Smooth muscle cell (in vitro differentiated cells): ENCODE measurements around the gene DERA. TPM values are rescaled to one million over a fixed set of nuclear protein-coding genes. Genes with fewer than 3 reads are reported as not detected.
A peak's percentile ranks its signal among the peaks of the same experiment; 100 is the strongest.

Source experiments
- DNase-seq: peaks from one replicate; lab custom pipeline; 2025; ENCODE audit not compliant: unreplicated experiment; lab: John Stamatoyannopoulos, UW
- H2AFZ ChIP-seq: fragments of 200-600 bp; sonication (generic); 2 replicates; pipeline ENCODE4 v1.6.0; 2016; ENCODE audit warnings: antibody characterized with exemption, low read depth, mild to moderate bottlenecking
- H3F3A ChIP-seq: fragments of 200-600 bp; sonication (generic); 2 replicates; pipeline ENCODE4 v1.6.0; 2017; ENCODE audit warnings: antibody characterized with exemption, low read depth
- H3K27ac ChIP-seq: fragments of 200-600 bp; sonication (generic); 2 replicates; pipeline ENCODE4 v1.5.1; 2016; ENCODE audit warnings: low read depth, mild to moderate bottlenecking
- H3K27me3 ChIP-seq: fragments of 200-600 bp; sonication (generic); 2 replicates; pipeline ENCODE4 v1.6.1; 2016; ENCODE audit warnings: low read depth, mild to moderate bottlenecking
- H3K36me3 ChIP-seq: fragments of 200-600 bp; sonication (generic); 2 replicates; pipeline ENCODE4 v1.5.1; 2016; ENCODE audit warnings: low read depth
- H3K4me1 ChIP-seq: fragments of 200-600 bp; sonication (generic); 2 replicates; pipeline ENCODE4 v1.5.1; 2016; ENCODE audit warnings: low read depth
- H3K4me2 ChIP-seq: fragments of 200-600 bp; sonication (generic); 2 replicates; pipeline ENCODE4 v1.6.0; 2016; ENCODE audit warnings: mild to moderate bottlenecking
- H3K4me3 ChIP-seq: fragments of 200-600 bp; sonication (generic); 2 replicates; pipeline ENCODE4 v1.5.1; 2016; ENCODE audit warnings: mild to moderate bottlenecking
- H3K79me2 ChIP-seq: fragments of 200-600 bp; sonication (generic); 2 replicates; pipeline ENCODE4 v1.6.0; 2016; ENCODE audit warnings: low read depth, mild to moderate bottlenecking
- H3K9ac ChIP-seq: fragments of 200-600 bp; sonication (generic); 2 replicates; pipeline ENCODE4 v1.6.0; 2016; ENCODE audit warnings: low read depth
- H3K9me3 ChIP-seq: fragments of 200-600 bp; sonication (generic); replicated peaks from 2 replicates; pipeline ENCODE4 v1.5.1; 2016; ENCODE audit warnings: low read depth
- H4K20me1 ChIP-seq: fragments of 200-600 bp; sonication (generic); 2 replicates; pipeline ENCODE4 v1.6.0; 2016; ENCODE audit warnings: low read depth
- WGBS: methylation state at CpG from one replicate; pipeline ENCODE4 v1.1.7; 2016; ENCODE audit warnings: low lambda C conversion rate; 5-methylcytosine and 5-hydroxymethylcytosine counted together
- polyA plus RNA-seq: library from polyadenylated mRNA; unstranded; fragments of >200 nt; fragmentation: Nextera tagmentation; extraction: Ambion mirVana; gene quantifications from 2 replicates; pipeline ENCODE4 v1.2.1, GENCODE V29; 2016
- total RNA-seq: library from RNA; depleted of rRNA; stranded (reverse); fragments of >200 nt; gene quantifications from 2 replicates; pipeline ENCODE4 v1.2.3, GENCODE V29; 2014
- TF ChIP-seq, protein P1 (sequence below): fragments of 200-600 bp; sonication (generic); IDR thresholded peaks from 2 replicates; pipeline ENCODE4 v1.5.1; 2017; ENCODE audit warnings: borderline replicate concordance, mild to moderate bottlenecking, antibody characterized with exemption; ENCODE audit not compliant: insufficient read depth, poor library complexity, severe bottlenecking

The DERA gene
- total and polyA plus RNA-seq, 2 experiments from 2014 or later = 23.3 to 35.1 TPM

GRCh38 chr12:15896867-15897266 lies 14.3 kb upstream of the DERA start:
- Histone ChIP-seq H3K4me3 (no peak overlapping the region), H3F3A (peaks cover 20% of the 10 kb centered on the region), H3K4me1 (no peaks in the 10 kb centered on the region), H4K20me1 (peaks cover 48% of the 10 kb centered on the region), H3K9me3 (no peaks in the 10 kb centered on the region), H2AFZ (no peak overlapping the region), H3K27ac (no peak overlapping the region), H3K36me3 (peaks cover 24% of the 10 kb centered on the region), H3K4me2 (no peak overlapping the region), H3K27me3 (no peaks in the 10 kb centered on the region), H3K79me2 (peaks cover 7% of the 10 kb centered on the region), H3K9ac (no peak overlapping the region)
- 100% methylated on average over 1 of the region's 1 CpG for WGBS
- no peak for DNase-seq
- TF ChIP-seq, protein P1, sequence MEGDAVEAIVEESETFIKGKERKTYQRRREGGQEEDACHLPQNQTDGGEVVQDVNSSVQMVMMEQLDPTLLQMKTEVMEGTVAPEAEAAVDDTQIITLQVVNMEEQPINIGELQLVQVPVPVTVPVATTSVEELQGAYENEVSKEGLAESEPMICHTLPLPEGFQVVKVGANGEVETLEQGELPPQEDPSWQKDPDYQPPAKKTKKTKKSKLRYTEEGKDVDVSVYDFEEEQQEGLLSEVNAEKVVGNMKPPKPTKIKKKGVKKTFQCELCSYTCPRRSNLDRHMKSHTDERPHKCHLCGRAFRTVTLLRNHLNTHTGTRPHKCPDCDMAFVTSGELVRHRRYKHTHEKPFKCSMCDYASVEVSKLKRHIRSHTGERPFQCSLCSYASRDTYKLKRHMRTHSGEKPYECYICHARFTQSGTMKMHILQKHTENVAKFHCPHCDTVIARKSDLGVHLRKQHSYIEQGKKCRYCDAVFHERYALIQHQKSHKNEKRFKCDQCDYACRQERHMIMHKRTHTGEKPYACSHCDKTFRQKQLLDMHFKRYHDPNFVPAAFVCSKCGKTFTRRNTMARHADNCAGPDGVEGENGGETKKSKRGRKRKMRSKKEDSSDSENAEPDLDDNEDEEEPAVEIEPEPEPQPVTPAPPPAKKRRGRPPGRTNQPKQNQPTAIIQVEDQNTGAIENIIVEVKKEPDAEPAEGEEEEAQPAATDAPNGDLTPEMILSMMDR = no peak

- WGBS = 95% methylated on average over 2 of the region's 2 CpGs
- Histone ChIP-seq H2AFZ (no peak overlapping the region), H3K4me2 (no peak overlapping the region), H3K9me3 (no peaks in the 10 kb centered on the region), H3K4me1 (no peaks in the 10 kb centered on the region), H4K20me1 (peaks cover 46% of the 10 kb centered on the region), H3K27me3 (no peaks in the 10 kb centered on the region), H3F3A (peaks cover 20% of the 10 kb centered on the region), H3K79me2 (peaks cover 7% of the 10 kb centered on the region), H3K36me3 (peaks cover 28% of the 10 kb centered on the region), H3K27ac (no peak overlapping the region), H3K4me3 (no peak overlapping the region), H3K9ac (no peak overlapping the region)
- DNase-seq = no peak
- TF ChIP-seq, protein P1 = no peak
These were observed 13.7 kb upstream of the DERA start for GRCh38 chr12:15897433-15897832.

- DNase-seq = no peak
- H3K36me3 ChIP-seq = peaks cover 32% of the 10 kb centered on the region
- H3K4me2 ChIP-seq = no peak overlapping the region
These were observed 11.8 kb upstream of the DERA start for GRCh38 chr12:15899282-15899870.

More at GRCh38 chr12:15899282-15899870, 11.8 kb upstream of the DERA start:
- TF ChIP-seq, protein P1 = peak; percentile 73
- Histone ChIP-seq H3K4me3 (no peak overlapping the region), H4K20me1 (peaks cover 31% of the 10 kb centered on the region), H3K9me3 (no peaks in the 10 kb centered on the region), H2AFZ (no peak overlapping the region), H3K79me2 (peaks cover 3% of the 10 kb centered on the region), H3K9ac (no peak overlapping the region), H3K4me1 (no peaks in the 10 kb centered on the region), H3K27me3 (no peaks in the 10 kb centered on the region), H3K27ac (peak overlapping the region; percentile 30), H3F3A (peaks cover 14% of the 10 kb centered on the region)
